H1 (cell line): ENCODE results near the gene ITPKC. TPM values are rescaled to one million over a fixed set of nuclear protein-coding genes. Genes with fewer than 3 reads are reported as not detected.

ENCODE experiments used
- CTCF ChIA-PET: fragments of 300-600 bp; sonication (Branson Sonifier 250); formaldehyde crosslinking; loops from one replicate; lab custom pipeline; 2021; ENCODE audit not compliant: partially characterized antibody; lab: Charles Lee
- POLR2A ChIA-PET: fragments of 300-600 bp; sonication (Branson Sonifier 250); formaldehyde crosslinking; loops from one replicate; lab custom pipeline; 2021; ENCODE audit warnings: inconsistent platforms; ENCODE audit not compliant: partially characterized antibody; lab: Charles Lee
- DNase-seq, 2 experiments: peaks; one replicate each; pipeline versions ENCODE4 v3.0.0 to v3.0.0-alpha.2; 2010 to 2022; ENCODE audit warnings: low spot score in 2 of 2, low read depth in 1 of 2, mixed read lengths in 1 of 2
- FAIRE-seq: peaks from 2 replicates; lab custom pipeline; 2011; peaks lifted over from hg19 to GRCh38; lab: Jason Lieb, UNC
- H2AFZ ChIP-seq: 2 replicates; pipeline ENCODE4 v1.8.1; 2012; ENCODE audit warnings: low read length, inconsistent platforms
- H2AK5ac ChIP-seq: 2 replicates; pipeline ENCODE4 v1.6.1; 2013; ENCODE audit warnings: low read depth, low read length
- H2BK120ac ChIP-seq: replicated peaks from 2 replicates; pipeline ENCODE3; 2013; ENCODE audit warnings: low read depth, low read length, inconsistent platforms
- H2BK12ac ChIP-seq: 2 replicates; pipeline ENCODE4 v1.6.1; 2013; ENCODE audit warnings: low read depth, low read length
- H2BK15ac ChIP-seq: 2 replicates; pipeline ENCODE4 v1.6.1; 2013; ENCODE audit warnings: low read length
- H2BK20ac ChIP-seq: 2 replicates; pipeline ENCODE4 v1.6.1; 2013; ENCODE audit warnings: low read length
- H2BK5ac ChIP-seq: 2 replicates; pipeline ENCODE4 v1.6.1; 2013; ENCODE audit warnings: low read depth, low read length
- H3K14ac ChIP-seq: 2 replicates; pipeline ENCODE4 v1.6.1; 2013; ENCODE audit warnings: inconsistent platforms; ENCODE audit not compliant: insufficient read length
- H3K18ac ChIP-seq: 2 replicates; pipeline ENCODE4 v1.6.1; 2013; ENCODE audit warnings: low read length; ENCODE audit errors: extremely low read depth
- H3K23ac ChIP-seq: 2 replicates; pipeline ENCODE4 v1.6.1; 2013; ENCODE audit warnings: inconsistent platforms; ENCODE audit not compliant: insufficient read length
- H3K23me2 ChIP-seq: 2 replicates; pipeline ENCODE4 v1.6.1; 2013; ENCODE audit warnings: low read depth, low read length
- H3K27ac ChIP-seq: 2 replicates; pipeline ENCODE4 v1.6.1; 2011; ENCODE audit warnings: low read depth, low read length, inconsistent platforms
- H3K27me3 ChIP-seq, 4 experiments: replicated peaks in 1 of 4; 1 replicate in 1 of 4; 2 replicates in 3 of 4; pipeline versions ENCODE4 v1.6.1 to v1.8.1; 2011 to 2013; ENCODE audit warnings: low read length in 3 of 4, mild to moderate bottlenecking in 3 of 4, inconsistent platforms in 2 of 4, mixed read lengths in 2 of 4, moderate library complexity in 1 of 4; ENCODE audit not compliant: control insufficient read depth in 3 of 4, insufficient read depth in 3 of 4; ENCODE audit errors: extremely low read depth in 1 of 4
- H3K36me3 ChIP-seq, 4 experiments: 2 replicates each; pipeline versions ENCODE4 v1.6.1 to v1.8.1; 2011 to 2013; ENCODE audit warnings: mild to moderate bottlenecking in 4 of 4, low read length in 3 of 4, moderate library complexity in 2 of 4, control low read depth in 1 of 4, inconsistent platforms in 1 of 4; ENCODE audit not compliant: insufficient read depth in 4 of 4, control insufficient read depth in 2 of 4
- H3K4ac ChIP-seq: replicated peaks from 2 replicates; pipeline ENCODE3; 2013; ENCODE audit warnings: low read length, low read depth, mixed read lengths, inconsistent platforms; ENCODE audit not compliant: insufficient read length
- H3K4me1 ChIP-seq, 4 experiments: replicated peaks in 1 of 4; 1 replicate in 1 of 4; 2 replicates in 3 of 4; pipeline versions ENCODE4 v1.6.1 to v1.8.1; 2011 to 2013; ENCODE audit warnings: low read length in 3 of 4, inconsistent platforms in 2 of 4, mixed read lengths in 1 of 4; ENCODE audit not compliant: insufficient read depth in 4 of 4, control insufficient read depth in 3 of 4
- H3K4me2 ChIP-seq, 2 experiments: 2 replicates each; pipeline versions ENCODE4 v1.6.1 to v1.8.1; 2011 to 2013; ENCODE audit warnings: low read depth in 2 of 2, low read length in 2 of 2, control low read depth in 1 of 2, inconsistent platforms in 1 of 2, mild to moderate bottlenecking in 1 of 2; ENCODE audit not compliant: insufficient read depth in 1 of 2
- H3K4me3 ChIP-seq, 4 experiments: fragments of 200-600, 300-600 bp in 1 of 4; sonication (generic), shearing (Covaris generic), sonication (Bioruptor Twin) in 1 of 4; 2 replicates each; pipeline versions ENCODE4 v1.5.1 to v1.8.1; 2011 to 2016; ENCODE audit warnings: low read length in 4 of 4, low read depth in 3 of 4, control low read depth in 2 of 4, inconsistent platforms in 2 of 4, mild to moderate bottlenecking in 2 of 4, mixed read lengths in 1 of 4, moderate library complexity in 1 of 4; ENCODE audit not compliant: insufficient read depth in 2 of 4; ENCODE audit errors: extremely low read depth in 1 of 4
- H3K56ac ChIP-seq: replicated peaks from 2 replicates; pipeline ENCODE3; 2013; ENCODE audit warnings: low read depth, mild to moderate bottlenecking, mixed read lengths, low read length, inconsistent platforms; ENCODE audit not compliant: insufficient read length
- H3K79me1 ChIP-seq: 2 replicates; pipeline ENCODE4 v1.6.1; 2013; ENCODE audit warnings: low read depth, low read length, control low read depth
- H3K79me2 ChIP-seq, 2 experiments: 2 replicates each; pipeline versions ENCODE4 v1.6.1 to v1.8.1; 2012 to 2013; ENCODE audit warnings: low read length in 2 of 2, mild to moderate bottlenecking in 2 of 2, inconsistent platforms in 1 of 2; ENCODE audit not compliant: insufficient read depth in 2 of 2, control insufficient read depth in 1 of 2
- H3K9ac ChIP-seq, 4 experiments: replicated peaks in 1 of 4; 1 replicate in 1 of 4; 2 replicates in 3 of 4; pipeline versions ENCODE4 v1.6.1 to v1.8.1; 2011 to 2013; ENCODE audit warnings: low read depth in 3 of 4, low read length in 3 of 4, control low read depth in 2 of 4, mild to moderate bottlenecking in 2 of 4, moderate library complexity in 2 of 4, inconsistent platforms in 1 of 4; ENCODE audit errors: extremely low read depth in 1 of 4
- H3K9me3 ChIP-seq, 2 experiments: 2 replicates each; pipeline versions ENCODE4 v1.6.1 to v1.8.1; 2012 to 2013; ENCODE audit warnings: mild to moderate bottlenecking in 2 of 2, moderate library complexity in 2 of 2, control low read depth in 1 of 2, inconsistent platforms in 1 of 2, low read depth in 1 of 2, low read length in 1 of 2, mixed read lengths in 1 of 2; ENCODE audit not compliant: insufficient read depth in 2 of 2
- H4K20me1 ChIP-seq, 2 experiments: replicated peaks in 1 of 2; 2 replicates each; pipeline versions ENCODE3 to v1.8.1; 2011 to 2013; ENCODE audit warnings: inconsistent platforms in 2 of 2, low read length in 2 of 2, mild to moderate bottlenecking in 1 of 2; ENCODE audit not compliant: insufficient read depth in 2 of 2, control insufficient read depth in 1 of 2
- H4K5ac ChIP-seq: 2 replicates; pipeline ENCODE4 v1.6.1; 2013; ENCODE audit warnings: low read length, low read depth, mixed read lengths, inconsistent platforms; ENCODE audit not compliant: insufficient read length
- H4K8ac ChIP-seq: 2 replicates; pipeline ENCODE4 v1.8.0; 2013; ENCODE audit warnings: mild to moderate bottlenecking, moderate library complexity, low read length, inconsistent platforms; ENCODE audit not compliant: insufficient read depth; ENCODE audit errors: extremely low read depth
- H4K91ac ChIP-seq: replicated peaks from 2 replicates; pipeline ENCODE3; 2013; ENCODE audit warnings: low read length, mixed read lengths, inconsistent platforms; ENCODE audit not compliant: insufficient read length
- BACH1 ChIP-seq: IDR thresholded peaks from 2 replicates; pipeline ENCODE4 v1.6.1; 2012; ENCODE audit warnings: low read length, improper control_type of control experiment
- BCL11A ChIP-seq, 2 experiments: IDR thresholded peaks; one replicate each; pipeline ENCODE4 v1.6.1; 2011; ENCODE audit warnings: low read depth in 2 of 2, low read length in 2 of 2, mild to moderate bottlenecking in 2 of 2
- CHD1 ChIP-seq: IDR thresholded peaks from 2 replicates; pipeline ENCODE4 v1.6.1; 2012; ENCODE audit warnings: low read depth, low read length, improper control_type of control experiment
- CHD2 ChIP-seq: IDR thresholded peaks from 2 replicates; pipeline ENCODE4 v1.6.1; 2012; ENCODE audit warnings: low read length, improper control_type of control experiment
- CREB1 ChIP-seq: IDR thresholded peaks from 2 replicates; pipeline ENCODE4 v1.6.1; 2012; ENCODE audit warnings: inconsistent platforms
- EP300 ChIP-seq, 2 experiments: IDR thresholded peaks; 1 replicate in 1 of 2; 2 replicates in 1 of 2; pipeline ENCODE4 v1.6.1; 2011 to 2012; ENCODE audit warnings: low read depth in 2 of 2, low read length in 2 of 2, mild to moderate bottlenecking in 2 of 2, borderline replicate concordance in 1 of 2, inconsistent platforms in 1 of 2, moderate library complexity in 1 of 2
- FOSL1 ChIP-seq: IDR thresholded peaks from 2 replicates; pipeline ENCODE4 v1.6.1; 2011; ENCODE audit warnings: mild to moderate bottlenecking, low read depth, low read length, moderate library complexity; ENCODE audit not compliant: insufficient read depth
- MAFK ChIP-seq: IDR thresholded peaks from 2 replicates; pipeline ENCODE4 v1.6.1; 2012; ENCODE audit warnings: low read depth, mild to moderate bottlenecking, improper control_type of control experiment, low read length
- POLR2A ChIP-seq, 2 experiments: IDR thresholded peaks; 1 replicate in 1 of 2; 2 replicates in 1 of 2; pipeline ENCODE4 v1.6.1; 2011; ENCODE audit warnings: low read depth in 2 of 2, low read length in 2 of 2, mild to moderate bottlenecking in 2 of 2; ENCODE audit errors: control extremely low read depth in 1 of 2
- RAD21 ChIP-seq, 2 experiments: IDR thresholded peaks in 1 of 2; conservative IDR thresholded peaks in 1 of 2; 2 replicates each; pipeline ENCODE4 v1.6.1; 2011; ENCODE audit warnings: low read depth in 2 of 2, low read length in 2 of 2, improper control_type of control experiment in 1 of 2, inconsistent platforms in 1 of 2, mild to moderate bottlenecking in 1 of 2, moderate library complexity in 1 of 2
- SIN3A ChIP-seq, 2 experiments: IDR thresholded peaks in 1 of 2; conservative IDR thresholded peaks in 1 of 2; 2 replicates each; pipeline ENCODE4 v1.6.1; 2011 to 2012; ENCODE audit warnings: low read length in 2 of 2, improper control_type of control experiment in 1 of 2, low read depth in 1 of 2, mild to moderate bottlenecking in 1 of 2
- SP1 ChIP-seq: IDR thresholded peaks from 2 replicates; pipeline ENCODE4 v1.6.1; 2011; ENCODE audit warnings: low read depth, low read length
- TAF7 ChIP-seq: optimal IDR thresholded peaks from 2 replicates; pipeline ENCODE3; 2011; ENCODE audit warnings: low read depth, mild to moderate bottlenecking, inconsistent platforms, low read length, moderate library complexity, borderline replicate concordance
- WGBS, 2 experiments: shearing (Covaris generic) in 1 of 2; methylation state at CpG; one replicate each; pipeline versions ENCODE4 v1.1.6 to v1.1.7; 2013 to 2015; ENCODE audit warnings: low lambda C conversion rate in 2 of 2, mixed read lengths in 2 of 2, inconsistent platforms in 1 of 2, low coverage in 1 of 2, missing lambda C conversion rate in 1 of 2; ENCODE audit not compliant: insufficient replicate concordance in 2 of 2, insufficient coverage in 1 of 2, insufficient read length in 1 of 2; ENCODE audit errors: extremely low coverage in 1 of 2, missing lambda C conversion rate in 1 of 2; 5-methylcytosine and 5-hydroxymethylcytosine counted together
- polyA plus RNA-seq, 7 experiments: library from polyadenylated mRNA; depleted of rRNA in 3 of 7; stranded (reverse) in 5 of 7; unstranded in 2 of 7; fragments of >200 nt in 5 of 7; fragments of 200-250 nt in 2 of 7; gene quantifications; 1 replicate in 5 of 7; 2 replicates in 1 of 7; 4 replicates in 1 of 7; pipeline versions ENCODE4 v1.2.1 to v1.2.3, GENCODE V29; 2011 to 2013; ENCODE audit warnings: missing spikeins in 2 of 7, mixed read lengths in 2 of 7
- total RNA-seq: library from RNA; stranded (reverse); fragmentation: NEBNext Ultra II Directional; extraction: Animal tissue kit (Norgen Biotek cat#: 25700); gene quantifications from 2 replicates; pipeline ENCODE4 v1.2.1, GENCODE V29; 2021

ITPKC gene
- total and polyA plus RNA-seq, 2 of the 8 experiments (the other 6 are each of a cell fraction or from before 2014, with no cell fraction given) = 5.2 to 8.9 TPM

DNA sequence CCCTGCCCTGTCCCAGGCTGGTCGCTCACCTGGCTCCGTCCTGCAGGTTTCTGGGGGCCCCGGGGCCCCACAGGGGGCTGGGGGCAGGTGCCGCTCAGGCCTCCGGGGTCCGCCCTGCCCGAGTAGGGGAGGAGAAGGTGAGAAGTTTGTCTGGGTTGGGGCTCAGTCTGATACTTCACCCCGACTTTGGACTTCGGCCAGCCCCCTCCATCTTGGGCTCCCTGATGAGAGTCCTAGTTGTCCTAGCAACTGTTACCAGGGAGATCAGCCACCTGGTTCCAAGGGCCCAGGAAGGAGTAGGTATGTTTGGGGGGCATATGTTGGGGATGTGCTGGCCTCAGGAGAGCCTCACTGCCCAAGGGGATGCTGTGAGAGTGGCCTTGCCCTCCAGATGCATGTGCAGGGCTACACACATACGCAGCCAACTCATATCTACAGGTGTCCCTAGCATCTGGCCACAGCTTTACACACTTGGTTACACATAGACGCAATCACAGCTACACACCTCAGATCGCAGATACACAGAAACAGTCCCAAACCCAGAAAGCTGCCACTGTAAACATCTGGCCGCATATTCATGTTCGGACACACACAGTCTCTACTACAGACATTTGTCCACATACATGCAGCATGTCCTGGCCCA lies 29.9 kb upstream of the ITPKC start:
- Histone ChIP-seq H3K79me1 (peaks cover 12% of the 10 kb centered on the region), H2AK5ac (no peak overlapping the region), H3K14ac (no peak overlapping the region), H3K4ac (no peak overlapping the region), H4K8ac (no peak overlapping the region), H3K27me3 (no peaks in the 10 kb centered on the region), H3K23ac (no peak overlapping the region), H4K91ac (no peak overlapping the region), H3K9me3 (no peaks in the 10 kb centered on the region), H2BK120ac (no peak overlapping the region), H4K20me1 (peaks cover 6 to 21% of the 10 kb centered on the region in 2 experiments), H2AFZ (no peak overlapping the region), H2BK5ac (no peak overlapping the region), H3K18ac (no peak overlapping the region), H3K27ac (peak overlapping the region; percentile 36; the same call in 1 of the 2 replicates), H3K79me2 (peaks cover 0 to 21% of the 10 kb centered on the region in 2 experiments; a peak in 3 of 4 replicates), H2BK20ac (no peak overlapping the region), H3K36me3 (peaks cover 4 to 26% (median 8%) of the 10 kb centered on the region in 4 experiments; a peak in 5 of 8 replicates), H3K4me1 (peaks cover 0 to 22% (median 13%) of the 10 kb centered on the region in 4 experiments; a peak in 6 of 7 replicates), H3K23me2 (peaks cover 16% of the 10 kb centered on the region), H3K4me3 (no peak overlapping the region), H3K9ac (peak overlapping the region in 1 of 4 experiments; percentile 24; a peak in 1 of 7 replicates), H4K5ac (no peak overlapping the region), H3K56ac (no peak overlapping the region), H2BK12ac (no peak overlapping the region), H3K4me2 (no peak overlapping the region), H2BK15ac (no peak overlapping the region)
- no peak for FAIRE-seq
- ChIA-PET CTCF (interaction anchor here (1.6 to 1.7 kb wide), 2 partner anchors 16 to 24 kb away, joined by 5 to 6 read pairs; no protein-coding TSS in a partner anchor), POLR2A (no interaction called here)
- DNase-seq = no peak
- WGBS, 2 experiments = 91% methylated on average over 10 of the region's 14 CpGs; no CpG with 5 or more reads in 1 of the 2 experiments
- no peak for TF ChIP-seq SP1
- TF ChIP-seq CHD1 = no peak
- no peak for TF ChIP-seq CREB1
- no peak for TF ChIP-seq POLR2A (IDR thresholded peaks at IDR 0.05; ENCODE audit: control extremely low read depth in 1 of 2, low read depth in 2 of 2, low read length in 2 of 2)
- no peak for TF ChIP-seq RAD21 (IDR thresholded peaks at IDR 0.05 in 1 of 2, conservative IDR thresholded peaks at IDR 0.05 in 1 of 2; ENCODE audit: low read depth in 2 of 2, low read length in 2 of 2)
- no peak for TF ChIP-seq FOSL1
- TF ChIP-seq SIN3A (conservative IDR thresholded peaks at IDR 0.05 in 1 of 2, IDR thresholded peaks at IDR 0.05 in 1 of 2; ENCODE audit: low read depth in 1 of 2, low read length in 2 of 2) = no peak
- no peak for TF ChIP-seq BCL11A (IDR thresholded peaks at IDR 0.05; ENCODE audit: low read depth in 2 of 2, low read length in 2 of 2)
- TF ChIP-seq MAFK = no peak
- no peak for TF ChIP-seq TAF7
- TF ChIP-seq BACH1 = no peak
- no peak for TF ChIP-seq EP300 (IDR thresholded peaks at IDR 0.05; ENCODE audit: borderline replicate concordance in 1 of 2, low read depth in 2 of 2, low read length in 2 of 2)
- no peak for TF ChIP-seq CHD2
